Mammary epithelial cell (primary cell): Measurements from ENCODE around the gene MXI1.

Experiments used
- CTCF ChIP-seq, 2 donors: IDR thresholded peaks in 1 of 2; conservative IDR thresholded peaks in 1 of 2; 2 replicates each; pipeline ENCODE4 v1.5.1; 2011 to 2012; ENCODE audit warnings: inconsistent platforms in 2 of 2, low read length in 2 of 2, mild to moderate bottlenecking in 2 of 2, control low read depth in 1 of 2, low read depth in 1 of 2; ENCODE audit not compliant: insufficient read depth in 1 of 2; ENCODE audit errors: extremely low read depth in 1 of 2
- EZH2 ChIP-seq: IDR thresholded peaks from 2 replicates; pipeline ENCODE4 v1.6.1; 2012; ENCODE audit warnings: low read length, inconsistent platforms, borderline replicate concordance

- TF ChIP-seq CTCF (conservative IDR thresholded peaks at IDR 0.05 in 1 of 2, IDR thresholded peaks at IDR 0.05 in 1 of 2; ENCODE audit: extremely low read depth in 1 of 2, insufficient read depth in 1 of 2, low read depth in 1 of 2, low read length in 2 of 2) (no peak), EZH2 (no peak)
Measured at GRCh38 chr10:110268971-110269370, 61.6 kb downstream of the MXI1 start.
